Adrenal gland (tissue), 12 donors: ENCODE results near the gene PTPRE. TPM values are rescaled to one million over a fixed set of nuclear protein-coding genes. Genes with fewer than 3 reads are reported as not detected.

Experiments used
- DNase-seq, 7 donors: peaks; one replicate each; pipeline ENCODE4 v3.0.0-alpha.2; 2019 to 2020
- H3K27ac ChIP-seq, 5 donors: fragments of 200-600 bp; sonication (generic) in 4 of 5; 1 replicate in 3 of 5; 2 replicates in 2 of 5; pipeline versions ENCODE4 v1.5.1 to v1.8.0; 2016 to 2020; ENCODE audit warnings: mild to moderate bottlenecking in 1 of 5
- H3K27me3 ChIP-seq: fragments of 200-600 bp; 2 replicates; pipeline ENCODE4 v1.8.0; 2021
- H3K36me3 ChIP-seq, 2 donors: fragments of 200-600 bp; replicated peaks in 1 of 2; 1 replicate in 1 of 2; 2 replicates in 1 of 2; pipeline versions ENCODE4 v1.5.1 to v1.8.0; 2018 to 2022
- H3K4me1 ChIP-seq, 2 donors: fragments of 200-600 bp; replicated peaks in 1 of 2; 1 replicate in 1 of 2; 2 replicates in 1 of 2; pipeline versions ENCODE4 v1.5.1 to v1.8.0; 2018 to 2021
- H3K4me3 ChIP-seq, 4 donors: fragments of 200-600 bp; sonication (generic) in 3 of 4; one replicate each; pipeline ENCODE4 v1.5.1; 2016 to 2018
- H3K9me3 ChIP-seq, 3 donors: fragments of 200-600 bp; sonication (generic) in 1 of 3; replicated peaks in 1 of 3; 1 replicate in 2 of 3; 2 replicates in 1 of 3; pipeline versions ENCODE4 v1.5.1 to v1.8.0; 2016 to 2021
- CTCF ChIP-seq, 6 experiments: fragments of 450-650 bp in 4 of 6; fragments of 200-600 bp in 2 of 6; sonication (generic) in 1 of 6; IDR thresholded peaks; 1 replicate in 5 of 6; 2 replicates in 1 of 6; pipeline versions ENCODE4 v1.5.1 to v1.8.0; 2016 to 2021; ENCODE audit warnings: antibody characterized with exemption in 6 of 6, mild to moderate bottlenecking in 2 of 6, moderate library complexity in 1 of 6
- POLR2A ChIP-seq, 2 donors: fragments of 450-650 bp; IDR thresholded peaks; one replicate each; pipeline ENCODE4 v1.6.1; 2017; ENCODE audit warnings: antibody characterized with exemption in 2 of 2, mild to moderate bottlenecking in 2 of 2, moderate library complexity in 1 of 2
- WGBS, 4 donors: extraction: QIAGEN DNeasy Blood & Tissue Kit in 2 of 4; methylation state at CpG; one replicate each; pipeline versions ENCODE4 v1.1.5 to v1.1.7; 2013 to 2017; 5-methylcytosine and 5-hydroxymethylcytosine counted together
- intact Hi-C, 2 donors: fragments of 100-400 bp; cut with DNase I; formaldehyde crosslinking; loops; one replicate each; pipeline versions ENCODE4 v1.14.1 to v1.15.0; 2022 to 2023
- polyA plus RNA-seq, 3 donors: library from polyadenylated mRNA; stranded (reverse); fragments of 200-250 nt in 2 of 3; fragments of 350-450 nt in 1 of 3; fragmentation: Illumina TruSeq in 1 of 3; extraction: RNeasy Lipid Tissue Mini Kit (QIAGEN cat#74804) in 1 of 3; gene quantifications; one replicate each; pipeline ENCODE4 v1.2.3, GENCODE V29; 2013 to 2014
- total RNA-seq, 9 donors: library from RNA; depleted of rRNA in 4 of 9; stranded (reverse); fragments of >200 nt in 4 of 9; fragments of 120-200 nt in 1 of 9; fragmentation: NEBNext Ultra II Directional in 1 of 9; extraction: Animal tissue kit (Norgen Biotek cat#: 25700) in 1 of 9; gene quantifications; one replicate each; pipeline versions ENCODE4 v1.1.0 to v1.2.4, GENCODE V29; 2013 to 2023
- donor health status: healthy with polysubstance abuse.
- donor health status: Bipolar disorder and iron deficiency.
- donor health status: DM: yes; HTN: yes; CAD: no.
- donor health status: DM: no; HTN: no; CAD: no.
- donor health status: DM: no; HTN: no; CAD: no.
- donor health status: DM: yes; HTN: yes; CAD: no.

The PTPRE gene
- total and polyA plus RNA-seq, 12 donors: 7.6 to 52.8 (median 41.0) TPM

- DNase-seq: no peak
- Histone ChIP-seq H3K4me1 (peaks cover 0 to 3% of the 10 kb centered on the region in 2 donors), H3K9me3 (no peaks in the 10 kb centered on the region), H3K27me3 (no peaks in the 10 kb centered on the region), H3K27ac (no peak overlapping the region), H3K36me3 (no peaks in the 10 kb centered on the region), H3K4me3 (no peak overlapping the region)
- WGBS, 4 donors: 85 to 91% (median 90%) methylated on average over 12 to 16 of the region's 16 CpGs
- TF ChIP-seq CTCF (IDR thresholded peaks at IDR 0.05): no peak
- intact Hi-C loops: no loop called here
Observed at GRCh38 chr10:128044961-128045832, 138.3 kb downstream of the PTPRE start.

- intact Hi-C loops: no loop called here
- 84 to 94% (median 91%) methylated on average over 6 of the region's 6 CpGs for WGBS, 4 donors
- DNase-seq: no peak
- Histone ChIP-seq H3K27ac (no peak overlapping the region), H3K27me3 (no peaks in the 10 kb centered on the region), H3K4me3 (no peak overlapping the region), H3K36me3 (no peaks in the 10 kb centered on the region), H3K4me1 (peaks cover 0 to 3% of the 10 kb centered on the region in 2 donors), H3K9me3 (no peaks in the 10 kb centered on the region)
- TF ChIP-seq POLR2A (IDR thresholded peaks at IDR 0.05) (no peak), CTCF (IDR thresholded peaks at IDR 0.05) (no peak)
Observed at GRCh38 chr10:128045833-128046120, 138.9 kb downstream of the PTPRE start.

- no peak for DNase-seq
- Histone ChIP-seq H3K4me1 (peaks cover 0 to 3% of the 10 kb centered on the region in 2 donors), H3K9me3 (no peaks in the 10 kb centered on the region), H3K36me3 (no peaks in the 10 kb centered on the region), H3K27ac (no peak overlapping the region), H3K4me3 (no peak overlapping the region), H3K27me3 (no peaks in the 10 kb centered on the region)
- intact Hi-C loops: no loop called here
- no peak for TF ChIP-seq CTCF (IDR thresholded peaks at IDR 0.05)
- no peak for TF ChIP-seq POLR2A (IDR thresholded peaks at IDR 0.05)
- 90 to 97% (median 94%) methylated on average over 13 to 23 of the region's 23 CpGs for WGBS, 4 donors
Observed at GRCh38 chr10:128046156-128046952, 139.5 kb downstream of the PTPRE start.

GRCh38 chr10:128046953-128047290 lies 140.0 kb downstream of the PTPRE start:
- Histone ChIP-seq H3K9me3 (no peaks in the 10 kb centered on the region), H3K4me1 (peaks cover 0 to 3% of the 10 kb centered on the region in 2 donors), H3K27ac (peak overlapping the region in 2 of 5 donors; percentile 36 to 81), H3K36me3 (no peaks in the 10 kb centered on the region), H3K27me3 (no peaks in the 10 kb centered on the region), H3K4me3 (no peak overlapping the region)
- TF ChIP-seq CTCF (IDR thresholded peaks at IDR 0.05) (no peak), POLR2A (IDR thresholded peaks at IDR 0.05) (no peak)
- DNase-seq: no peak
- 74 to 87% (median 86%) methylated on average over 3 to 10 of the region's 10 CpGs for WGBS, 4 donors
- intact Hi-C loops: no loop called here
